Measurements from ENCODE around the gene APBA1. TPM values are rescaled to one million over a fixed set of nuclear protein-coding genes. Genes with fewer than 3 reads are reported as not detected.

Gene APBA1
- total and polyA plus RNA-seq, 2 donors (not counting 1 experiment from before 2014, with no cell fraction given): 0.01 to 0.05 TPM

GRCh38 chr9:69617006-69617405 lies 55.2 kb downstream of the APBA1 start:
- no peaks in the 10 kb centered on the region for H3K36me3 ChIP-seq (replicated peaks in 1 of 2; ENCODE audit: control extremely low read depth in 1 of 2, control insufficient read depth in 1 of 2, extremely low read depth in 1 of 2, insufficient read depth in 2 of 2, low read length in 1 of 2)
- H3K27me3 Mint-ChIP-seq: peaks cover 3% of the 10 kb centered on the region
- H3K79me2 ChIP-seq (ENCODE audit: control insufficient read depth, insufficient read depth, low read length): no peaks in the 10 kb centered on the region
- H3K4me1 Mint-ChIP-seq: no peaks in the 10 kb centered on the region
- no peak overlapping the region for H3K9ac ChIP-seq (ENCODE audit: low read length)
- no peak overlapping the region for H3K4me3 ChIP-seq (ENCODE audit: control extremely low read depth in 1 of 5, extremely low read depth in 1 of 5, insufficient read depth in 1 of 5, low read depth in 2 of 5, low read length in 4 of 5)
- H3K4me3 Mint-ChIP-seq: no peak overlapping the region
- DNase-seq: no peak
- no peaks in the 10 kb centered on the region for H3K27me3 ChIP-seq (replicated peaks in 1 of 4; ENCODE audit: control extremely low read depth in 1 of 4, control insufficient read depth in 3 of 4, insufficient read depth in 4 of 4, low read length in 3 of 4)
- no peak for ATAC-seq (ENCODE audit: low read depth)
- H2AFZ ChIP-seq (ENCODE audit: insufficient read depth, low read depth, low read length, poor library complexity, severe bottlenecking): no peak overlapping the region
- H3K9me3 Mint-ChIP-seq (ENCODE audit: insufficient read depth): peaks cover 4% of the 10 kb centered on the region
- ChIA-PET CTCF (no interaction called here), POLR2A (no interaction called here)
- intact Hi-C loops (cut with micrococcal nuclease): no loop called here
- no peaks in the 10 kb centered on the region for H3K4me1 ChIP-seq (ENCODE audit: control insufficient read depth in 2 of 2, insufficient read depth in 2 of 2, low read length in 2 of 2)
- no peak overlapping the region for H3K4me2 ChIP-seq (replicated peaks; ENCODE audit: low read depth, low read length, poor library complexity, severe bottlenecking)
- TF ChIP-seq CTCF (IDR thresholded peaks at IDR 0.05) (no peak), EZH2 (IDR thresholded peaks at IDR 0.05; ENCODE audit: borderline replicate concordance, insufficient read depth, low read depth, low read length, poor library complexity, severe bottlenecking) (no peak)
- H3K27ac Mint-ChIP-seq: no peak overlapping the region
- no peaks in the 10 kb centered on the region for H4K20me1 ChIP-seq (ENCODE audit: control insufficient read depth, insufficient read depth, low read length, poor library complexity, severe bottlenecking)
- H3K27ac ChIP-seq (ENCODE audit: low read length in 2 of 2): no peak overlapping the region
- H3K9me3 ChIP-seq (ENCODE audit: control extremely low read depth in 1 of 3, control insufficient read depth in 2 of 3, insufficient read depth in 1 of 3, low read length in 2 of 3): no peaks in the 10 kb centered on the region

GRCh38 chr9:69615880-69616279 lies 56.3 kb downstream of the APBA1 start:
- H3K4me2 ChIP-seq (replicated peaks; ENCODE audit: low read depth, low read length, poor library complexity, severe bottlenecking): no peak overlapping the region
- no peak overlapping the region for H3K27ac Mint-ChIP-seq
- H3K9me3 ChIP-seq (ENCODE audit: control extremely low read depth in 1 of 3, control insufficient read depth in 2 of 3, insufficient read depth in 1 of 3, low read length in 2 of 3): no peaks in the 10 kb centered on the region
- H3K4me3 Mint-ChIP-seq: no peak overlapping the region
- no peaks in the 10 kb centered on the region for H3K4me1 ChIP-seq (ENCODE audit: control insufficient read depth in 2 of 2, insufficient read depth in 2 of 2, low read length in 2 of 2)
- 92% methylated on average over 2 of the region's 3 CpGs for WGBS (ENCODE audit: insufficient coverage)
- ATAC-seq (ENCODE audit: low read depth) (no peak), DNase-seq (no peak)
- ChIA-PET CTCF (no interaction called here), POLR2A (no interaction called here)
- H3K79me2 ChIP-seq (ENCODE audit: control insufficient read depth, insufficient read depth, low read length): no peaks in the 10 kb centered on the region
- H3K36me3 ChIP-seq (replicated peaks in 1 of 2; ENCODE audit: control extremely low read depth in 1 of 2, control insufficient read depth in 1 of 2, extremely low read depth in 1 of 2, insufficient read depth in 2 of 2, low read length in 1 of 2): no peaks in the 10 kb centered on the region
- no peak overlapping the region for H2AFZ ChIP-seq (ENCODE audit: insufficient read depth, low read depth, low read length, poor library complexity, severe bottlenecking)
- no peak for TF ChIP-seq EZH2 (IDR thresholded peaks at IDR 0.05; ENCODE audit: borderline replicate concordance, insufficient read depth, low read depth, low read length, poor library complexity, severe bottlenecking)
- no peak overlapping the region for H3K9ac ChIP-seq (ENCODE audit: low read length)
- H3K4me3 ChIP-seq (ENCODE audit: control extremely low read depth in 1 of 5, extremely low read depth in 1 of 5, insufficient read depth in 1 of 5, low read depth in 2 of 5, low read length in 4 of 5): no peak overlapping the region
- no peaks in the 10 kb centered on the region for H3K4me1 Mint-ChIP-seq
- H3K27ac ChIP-seq (ENCODE audit: low read length in 2 of 2): no peak overlapping the region
- no peaks in the 10 kb centered on the region for H3K27me3 ChIP-seq (replicated peaks in 1 of 4; ENCODE audit: control extremely low read depth in 1 of 4, control insufficient read depth in 3 of 4, insufficient read depth in 4 of 4, low read length in 3 of 4)
- H3K9me3 Mint-ChIP-seq (ENCODE audit: insufficient read depth): peaks cover 4% of the 10 kb centered on the region
- intact Hi-C loops (cut with micrococcal nuclease): no loop called here
- H3K27me3 Mint-ChIP-seq: peaks cover 3% of the 10 kb centered on the region
- no peaks in the 10 kb centered on the region for H4K20me1 ChIP-seq (ENCODE audit: control insufficient read depth, insufficient read depth, low read length, poor library complexity, severe bottlenecking)

Data from B cell (primary cell).